Measurements from ENCODE around the gene CORO2B.

DNA sequence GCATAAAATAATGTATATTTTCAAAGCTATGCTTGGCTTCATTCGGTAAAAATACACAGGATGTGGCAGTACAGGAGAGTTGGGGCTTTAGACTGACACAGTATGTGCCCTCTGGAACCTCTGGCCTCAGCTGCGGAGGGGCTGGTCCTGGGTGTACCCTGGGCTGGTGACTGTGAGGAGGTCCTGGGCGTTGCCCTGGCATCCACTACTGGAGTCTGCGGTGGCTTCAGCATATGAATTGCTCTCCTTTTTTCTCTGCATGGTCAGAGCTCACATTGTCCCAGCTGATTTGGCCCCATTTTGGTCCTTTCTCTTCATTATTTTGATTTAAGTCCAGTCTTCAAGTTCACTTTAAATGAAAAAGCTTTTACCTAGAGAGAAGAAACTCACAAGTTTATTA lies 40.5 kb upstream of the CORO2B start:
- TF ChIP-seq, protein P1, sequence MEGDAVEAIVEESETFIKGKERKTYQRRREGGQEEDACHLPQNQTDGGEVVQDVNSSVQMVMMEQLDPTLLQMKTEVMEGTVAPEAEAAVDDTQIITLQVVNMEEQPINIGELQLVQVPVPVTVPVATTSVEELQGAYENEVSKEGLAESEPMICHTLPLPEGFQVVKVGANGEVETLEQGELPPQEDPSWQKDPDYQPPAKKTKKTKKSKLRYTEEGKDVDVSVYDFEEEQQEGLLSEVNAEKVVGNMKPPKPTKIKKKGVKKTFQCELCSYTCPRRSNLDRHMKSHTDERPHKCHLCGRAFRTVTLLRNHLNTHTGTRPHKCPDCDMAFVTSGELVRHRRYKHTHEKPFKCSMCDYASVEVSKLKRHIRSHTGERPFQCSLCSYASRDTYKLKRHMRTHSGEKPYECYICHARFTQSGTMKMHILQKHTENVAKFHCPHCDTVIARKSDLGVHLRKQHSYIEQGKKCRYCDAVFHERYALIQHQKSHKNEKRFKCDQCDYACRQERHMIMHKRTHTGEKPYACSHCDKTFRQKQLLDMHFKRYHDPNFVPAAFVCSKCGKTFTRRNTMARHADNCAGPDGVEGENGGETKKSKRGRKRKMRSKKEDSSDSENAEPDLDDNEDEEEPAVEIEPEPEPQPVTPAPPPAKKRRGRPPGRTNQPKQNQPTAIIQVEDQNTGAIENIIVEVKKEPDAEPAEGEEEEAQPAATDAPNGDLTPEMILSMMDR (IDR thresholded peaks at IDR 0.05; ENCODE audit: low read length) = no peak
- TF ChIP-seq EZH2 (optimal IDR thresholded peaks at IDR 0.05; ENCODE audit: low read depth, low read length) (no peak), EZH2phosphoT487 (IDR thresholded peaks at IDR 0.05; ENCODE audit: low read length) (no peak)
